ENCODE data around the gene KLRG1.

GRCh38 chr12:9027161-9028059, 38.1 kb downstream of the KLRG1 start:
- TF ChIP-seq ZNF449 (CRISPR knock-in tag; IDR thresholded peaks at IDR 0.05) (no peak), ZNF79 (CRISPR knock-in tag; IDR thresholded peaks at IDR 0.05; ENCODE audit: low read depth) (no peak), ZNF280A (IDR thresholded peaks at IDR 0.05; ENCODE audit: low read depth, partially characterized antibody) (no peak), CBX5 (IDR thresholded peaks at IDR 0.05; ENCODE audit: borderline replicate concordance, low read depth) (no peak), CTCF (IDR thresholded peaks at IDR 0.05 in 2 of 3, conservative IDR thresholded peaks at IDR 0.05 in 1 of 3; ENCODE audit: insufficient read depth in 2 of 3, low read depth in 1 of 3, low read length in 3 of 3) (no peak), SIX5 (IDR thresholded peaks at IDR 0.05; ENCODE audit: borderline replicate concordance in 1 of 2, insufficient read depth in 1 of 2, low read depth in 1 of 2, low read length in 2 of 2) (no peak), PCBP1 (IDR thresholded peaks at IDR 0.05; ENCODE audit: low read depth, low read length, poor library complexity, severe bottlenecking) (no peak), ATF2 (CRISPR knock-in tag; IDR thresholded peaks at IDR 0.05) (no peak), RAD51 (IDR thresholded peaks at IDR 0.05; ENCODE audit: borderline replicate concordance, low read depth) (no peak), TAF9B (IDR thresholded peaks at IDR 0.05; ENCODE audit: partially characterized antibody) (no peak), NR0B1 (IDR thresholded peaks at IDR 0.05; ENCODE audit: partially characterized antibody) (no peak), ZNF639 (CRISPR knock-in tag; conservative IDR thresholded peaks at IDR 0.05 in 1 of 2, IDR thresholded peaks at IDR 0.05 in 1 of 2) (no peak), MYNN (IDR thresholded peaks at IDR 0.05) (no peak), MYNN (CRISPR knock-in tag; IDR thresholded peaks at IDR 0.05) (no peak)

Data from K562 (cell line).